GM12801 (cell line): ENCODE data around the gene USP1.

Experiments
- TF ChIP-seq, protein P1 (sequence below): IDR thresholded peaks from one replicate; pipeline ENCODE4 v1.5.1; 2011; ENCODE audit warnings: control low read depth; ENCODE audit not compliant: insufficient read length; ENCODE audit errors: extremely low read depth

The USP1 gene

DNA sequence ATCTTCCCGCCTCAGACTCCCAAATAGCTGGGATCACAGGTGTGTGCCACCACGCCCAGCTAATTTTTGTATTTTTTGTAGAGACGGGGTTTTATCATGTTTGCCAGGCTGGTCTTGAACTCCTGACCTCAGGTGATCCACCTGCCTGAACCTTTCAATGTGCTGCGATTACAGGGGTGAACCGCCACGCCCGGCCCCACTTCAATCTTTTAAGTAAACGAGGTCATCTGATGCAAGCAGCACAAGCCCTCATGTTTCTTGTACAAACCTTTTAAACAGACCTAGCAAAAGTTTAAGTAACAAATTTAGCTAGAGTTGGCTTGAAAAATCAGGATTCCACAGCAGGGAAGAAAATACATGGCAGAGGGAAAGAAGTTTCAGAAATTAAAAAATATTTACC lies 21.2 kb upstream of the USP1 start:
- TF ChIP-seq, protein P1, sequence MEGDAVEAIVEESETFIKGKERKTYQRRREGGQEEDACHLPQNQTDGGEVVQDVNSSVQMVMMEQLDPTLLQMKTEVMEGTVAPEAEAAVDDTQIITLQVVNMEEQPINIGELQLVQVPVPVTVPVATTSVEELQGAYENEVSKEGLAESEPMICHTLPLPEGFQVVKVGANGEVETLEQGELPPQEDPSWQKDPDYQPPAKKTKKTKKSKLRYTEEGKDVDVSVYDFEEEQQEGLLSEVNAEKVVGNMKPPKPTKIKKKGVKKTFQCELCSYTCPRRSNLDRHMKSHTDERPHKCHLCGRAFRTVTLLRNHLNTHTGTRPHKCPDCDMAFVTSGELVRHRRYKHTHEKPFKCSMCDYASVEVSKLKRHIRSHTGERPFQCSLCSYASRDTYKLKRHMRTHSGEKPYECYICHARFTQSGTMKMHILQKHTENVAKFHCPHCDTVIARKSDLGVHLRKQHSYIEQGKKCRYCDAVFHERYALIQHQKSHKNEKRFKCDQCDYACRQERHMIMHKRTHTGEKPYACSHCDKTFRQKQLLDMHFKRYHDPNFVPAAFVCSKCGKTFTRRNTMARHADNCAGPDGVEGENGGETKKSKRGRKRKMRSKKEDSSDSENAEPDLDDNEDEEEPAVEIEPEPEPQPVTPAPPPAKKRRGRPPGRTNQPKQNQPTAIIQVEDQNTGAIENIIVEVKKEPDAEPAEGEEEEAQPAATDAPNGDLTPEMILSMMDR: no peak

DNA sequence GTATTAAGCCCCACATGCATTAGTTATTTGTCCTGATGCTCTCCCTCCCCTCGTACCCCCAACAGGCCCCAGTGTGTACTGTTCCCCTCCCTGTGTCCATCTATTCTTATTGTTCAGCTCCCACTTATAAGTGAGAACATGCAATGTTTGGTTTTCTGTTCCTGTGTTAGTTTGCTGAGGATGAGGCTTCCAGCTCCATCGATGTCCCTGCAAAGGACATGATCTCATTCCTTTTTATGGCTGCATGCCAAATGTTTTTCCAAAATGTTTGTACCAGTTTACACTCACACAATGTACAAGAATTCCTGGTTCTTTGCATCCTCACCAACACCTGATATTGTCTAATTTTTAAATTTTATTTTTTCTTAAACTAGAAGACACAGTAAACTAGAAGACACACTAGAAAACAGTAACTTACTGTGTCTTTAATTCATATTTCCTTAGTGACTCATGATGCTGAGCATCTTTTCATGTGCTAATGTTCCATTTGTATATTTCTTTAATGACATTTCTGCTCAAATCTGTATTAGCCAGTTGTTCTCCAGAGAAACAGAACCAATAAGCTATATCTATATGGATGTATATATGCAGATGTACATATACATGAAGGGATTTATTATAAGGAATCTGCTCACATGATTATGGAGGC lies 19.4 kb upstream of the USP1 start:
- TF ChIP-seq, protein P1: no peak

DNA sequence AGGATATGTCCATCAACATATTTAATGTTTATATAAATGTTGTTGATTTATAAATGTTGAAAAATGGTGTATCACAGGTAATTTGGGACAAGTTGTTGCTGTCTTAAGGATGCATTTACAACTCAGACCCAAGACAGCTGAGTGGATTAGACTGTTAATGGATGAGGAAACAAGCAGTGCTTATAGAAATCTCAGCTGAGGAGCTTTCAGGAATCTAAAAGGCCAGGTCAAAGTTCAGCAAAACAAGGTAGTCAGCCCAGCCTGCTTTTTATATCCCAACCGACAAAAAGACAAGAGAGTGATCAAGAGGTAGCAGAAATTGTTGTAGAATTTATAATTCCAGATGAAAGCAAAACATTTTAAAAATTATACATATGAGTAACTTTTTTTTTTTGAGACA lies 16.6 kb upstream of the USP1 start:
- TF ChIP-seq, protein P1: no peak

DNA sequence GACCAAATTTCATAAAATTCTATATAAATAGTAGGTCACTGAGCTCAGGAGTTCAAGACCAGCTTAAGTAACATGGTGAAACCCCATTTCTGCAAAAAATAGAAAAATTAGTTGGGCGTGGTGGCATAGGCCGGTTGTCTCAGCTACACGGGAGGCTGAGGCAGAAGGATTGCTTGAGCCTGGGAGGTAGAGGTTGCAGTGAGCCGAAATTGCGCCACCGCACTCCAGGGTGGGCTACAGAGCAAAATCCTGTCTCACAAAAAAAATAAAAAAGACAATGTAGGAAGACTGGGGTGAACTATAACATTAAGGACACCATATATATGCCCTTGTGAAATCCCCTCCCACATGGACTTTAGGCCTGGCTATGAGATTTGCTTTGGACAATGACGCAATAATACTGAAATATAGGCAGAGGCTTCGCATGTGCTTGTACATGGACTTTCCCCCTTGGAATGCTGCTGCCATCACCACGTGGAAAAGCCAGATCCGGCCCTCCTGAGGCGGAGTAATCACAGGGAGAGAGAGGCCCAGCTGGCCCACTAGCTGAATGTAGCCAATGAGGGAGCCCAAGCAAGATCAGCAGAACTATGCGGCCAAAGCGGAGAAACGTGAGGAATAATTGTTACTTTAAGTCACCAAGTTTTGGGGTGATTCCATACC lies 13.1 kb upstream of the USP1 start:
- TF ChIP-seq, protein P1: no peak

DNA sequence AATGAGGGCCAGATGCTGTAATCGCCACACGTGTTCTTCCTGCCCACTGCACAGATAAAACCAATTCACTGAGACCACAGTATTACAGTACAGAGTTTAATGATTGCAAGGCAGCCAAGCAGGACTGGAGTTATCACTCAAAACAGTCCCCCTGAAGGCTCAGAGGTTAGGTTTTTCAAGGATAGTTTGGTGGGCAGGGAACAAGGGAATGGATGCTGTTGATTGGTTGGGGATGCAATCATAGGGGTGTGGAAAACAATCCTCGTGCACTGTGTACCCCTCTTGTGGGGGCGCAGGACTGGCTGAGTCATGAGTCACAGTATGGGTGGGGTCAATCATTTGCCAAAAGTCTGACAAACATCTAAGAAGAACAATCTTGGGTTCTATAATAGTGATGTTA lies 12.4 kb upstream of the USP1 start:
- TF ChIP-seq, protein P1: no peak

DNA sequence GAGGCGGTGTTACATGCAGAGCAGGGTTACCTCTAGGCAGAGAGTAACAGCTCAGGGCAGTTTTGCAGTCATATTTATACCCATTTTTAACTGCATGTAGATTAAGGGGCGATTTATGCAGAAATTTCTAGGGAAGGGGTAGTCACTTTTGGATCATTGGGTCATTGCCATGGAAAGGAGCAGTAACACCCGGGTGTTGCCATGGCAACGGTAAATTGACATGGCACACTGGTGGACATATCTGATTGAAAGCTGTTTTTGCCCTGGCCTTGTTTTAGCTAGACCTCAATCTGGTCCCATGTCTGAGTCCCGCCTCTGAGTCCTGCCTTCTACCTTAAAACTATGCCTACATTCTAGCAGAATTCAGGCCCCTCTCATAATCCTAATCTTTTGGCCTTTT lies 11.8 kb upstream of the USP1 start:
- TF ChIP-seq, protein P1: no peak

DNA sequence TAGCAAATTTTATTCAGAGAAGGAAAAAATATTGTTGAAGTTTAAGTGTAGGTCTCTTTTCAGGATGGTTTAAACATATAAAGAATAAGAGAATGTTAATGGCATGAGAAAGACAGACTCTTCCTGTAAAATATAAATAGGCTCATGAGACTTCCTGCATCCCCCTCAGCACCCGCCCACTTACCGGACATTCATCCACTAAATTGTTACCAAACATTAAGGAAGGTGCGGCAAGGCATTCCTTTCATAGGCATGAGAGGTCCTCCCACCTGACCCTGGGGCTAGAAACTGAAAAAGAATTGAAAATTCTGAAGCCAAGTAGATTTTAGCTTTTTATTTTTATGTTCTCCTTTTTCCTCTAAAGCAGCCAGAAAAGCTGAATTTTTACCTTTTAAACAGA lies 10.6 kb upstream of the USP1 start:
- TF ChIP-seq, protein P1: no peak
